Measurements from ENCODE around the gene POU2AF2.
"Not testable (repeated sequence)": the region's sequence is repeated elsewhere in the genome, so short reads cannot be mapped to it uniquely, and the experiment has no call there.

POU2AF2 gene

DNA sequence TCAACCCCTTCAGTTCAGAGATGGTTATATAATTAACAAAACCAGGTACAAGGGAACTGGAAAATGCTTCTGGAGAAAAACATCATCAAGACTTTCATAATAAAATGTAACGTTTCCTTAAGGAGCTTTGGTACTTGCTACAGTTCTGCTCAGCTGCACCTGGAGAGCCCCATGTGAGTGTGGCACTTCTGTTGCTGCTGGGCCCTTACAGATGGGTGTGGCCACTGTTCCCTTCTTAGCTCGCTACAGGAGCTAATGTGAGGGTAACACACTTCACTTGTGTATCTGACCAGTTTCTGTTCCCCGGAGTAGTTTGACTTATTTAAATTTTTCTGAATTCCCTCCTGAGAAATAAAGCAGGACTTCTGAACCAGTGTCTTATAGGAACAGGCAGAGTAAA lies 56.8 kb downstream of the POU2AF2 start:
- DNase-seq (ENCODE audit: low read depth): no peak

DNA sequence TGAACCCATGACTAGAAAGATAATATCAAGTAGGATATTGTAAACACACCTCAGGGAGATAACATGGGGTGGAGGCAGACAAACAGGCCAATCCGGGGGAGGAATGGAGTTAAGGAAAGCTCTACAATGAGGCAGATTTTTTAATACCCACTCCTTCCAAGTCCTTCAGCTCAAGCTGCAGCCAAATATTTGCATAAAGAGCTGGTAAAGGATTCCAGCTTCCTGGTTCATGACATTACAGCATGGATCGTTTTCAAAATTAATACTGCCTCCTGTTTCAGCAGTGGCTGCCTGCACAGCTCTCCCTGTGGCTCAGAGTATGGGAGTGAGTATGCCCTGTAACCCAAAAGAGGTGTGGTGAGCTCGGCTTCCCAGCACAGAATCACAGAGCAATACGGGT lies 57.9 kb downstream of the POU2AF2 start:
- DNase-seq (ENCODE audit: low read depth): no peak

DNA sequence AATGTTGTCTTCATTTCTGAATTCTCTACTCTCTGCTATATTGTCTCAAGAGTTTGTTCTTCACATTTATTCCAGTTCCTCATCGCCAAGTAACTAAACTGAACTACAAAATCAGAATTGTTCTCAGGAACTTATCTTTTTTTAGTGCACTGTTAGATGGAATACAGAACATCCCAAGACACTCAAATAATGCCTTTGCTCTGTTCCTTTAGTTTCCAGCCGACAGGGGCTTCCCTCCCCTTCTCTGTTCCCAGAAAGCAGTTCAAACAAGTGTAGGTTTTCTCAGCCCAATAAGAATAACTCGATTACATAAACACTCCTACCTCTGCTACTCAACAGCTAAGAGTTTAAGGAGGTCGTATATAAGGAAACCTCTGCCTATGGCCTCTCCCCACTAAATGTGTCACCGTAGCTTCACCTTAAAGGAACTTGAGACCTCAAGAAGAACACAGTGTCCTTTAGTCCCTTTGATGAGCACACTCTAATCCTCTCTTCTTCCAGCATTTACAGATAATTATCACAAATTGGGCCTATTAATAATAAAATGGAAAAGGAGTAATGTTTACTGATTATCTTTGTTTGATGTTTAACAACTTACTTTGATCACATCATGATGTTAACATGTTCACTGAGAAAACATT lies 59.8 kb downstream of the POU2AF2 start:
- DNase-seq (ENCODE audit: low read depth): no peak

DNA sequence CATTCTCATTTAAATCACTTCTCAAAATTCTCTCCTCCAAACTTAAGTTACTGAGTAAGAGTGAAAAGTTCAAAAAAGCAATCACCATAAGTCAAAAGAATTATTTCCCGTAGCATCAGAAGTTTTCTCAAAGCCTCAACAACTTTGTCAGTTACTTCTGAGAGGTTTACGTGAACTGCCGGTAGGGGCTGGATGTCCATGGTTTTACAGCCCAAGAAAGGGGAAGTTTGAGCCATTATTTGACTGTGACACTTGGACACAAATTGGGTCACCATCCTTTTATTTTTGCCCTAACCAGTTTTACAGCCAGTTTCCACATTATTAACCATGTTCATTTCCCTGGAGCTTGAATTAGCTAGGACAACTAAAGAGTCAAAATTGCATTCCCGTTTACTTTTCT lies 60.4 kb downstream of the POU2AF2 start:
- no peak for DNase-seq (ENCODE audit: low read depth)

DNA sequence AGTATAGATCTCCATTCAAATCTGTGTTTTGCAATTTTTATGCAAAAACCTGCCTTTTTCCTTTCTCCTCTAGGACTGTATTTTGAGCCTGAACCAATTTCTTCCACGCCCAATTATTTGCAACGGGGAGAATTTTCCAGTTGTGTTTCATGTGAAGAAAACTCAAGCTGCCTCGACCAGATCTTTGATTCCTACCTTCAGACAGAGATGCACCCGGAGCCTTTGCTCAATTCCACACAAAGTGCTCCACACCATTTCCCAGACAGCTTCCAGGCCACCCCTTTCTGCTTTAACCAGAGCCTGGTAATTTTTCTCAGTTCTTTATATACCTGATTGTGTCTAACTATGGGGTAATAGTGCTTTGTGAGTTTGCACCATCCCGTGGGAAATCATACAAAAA lies 60.8 kb downstream of the POU2AF2 start:
- no peak for DNase-seq (ENCODE audit: low read depth)

DNA sequence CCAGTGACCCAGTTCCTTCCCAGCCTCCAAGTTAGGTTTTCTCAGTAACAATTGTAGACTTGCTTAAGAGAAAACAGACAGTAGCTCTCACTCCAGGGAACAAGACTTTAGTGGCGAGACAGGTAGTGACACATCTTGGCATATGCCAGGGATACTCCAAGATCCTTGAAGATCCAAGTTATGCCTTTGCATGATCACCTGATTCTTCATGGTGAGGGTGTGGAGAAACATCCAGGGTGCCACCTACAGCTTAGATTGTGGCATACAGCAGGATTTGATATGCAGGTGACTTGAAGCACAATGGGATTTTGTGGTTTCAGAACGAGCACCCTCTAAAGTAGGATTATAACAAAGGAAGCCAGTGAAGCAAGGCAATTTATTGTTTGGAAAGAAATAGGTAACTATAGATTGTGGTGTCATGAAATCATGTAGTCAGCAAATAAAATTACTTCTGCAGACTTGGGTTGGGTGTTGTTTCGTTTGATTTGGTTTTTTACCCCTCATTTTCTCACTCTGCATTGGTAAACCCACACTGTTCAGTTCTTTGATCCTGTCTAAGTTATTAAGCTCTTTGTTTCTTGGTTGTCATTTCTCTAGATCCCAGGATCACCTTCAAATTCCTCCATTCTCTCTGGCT lies 62.1 kb downstream of the POU2AF2 start:
- DNase-seq (ENCODE audit: low read depth): no peak

DNA sequence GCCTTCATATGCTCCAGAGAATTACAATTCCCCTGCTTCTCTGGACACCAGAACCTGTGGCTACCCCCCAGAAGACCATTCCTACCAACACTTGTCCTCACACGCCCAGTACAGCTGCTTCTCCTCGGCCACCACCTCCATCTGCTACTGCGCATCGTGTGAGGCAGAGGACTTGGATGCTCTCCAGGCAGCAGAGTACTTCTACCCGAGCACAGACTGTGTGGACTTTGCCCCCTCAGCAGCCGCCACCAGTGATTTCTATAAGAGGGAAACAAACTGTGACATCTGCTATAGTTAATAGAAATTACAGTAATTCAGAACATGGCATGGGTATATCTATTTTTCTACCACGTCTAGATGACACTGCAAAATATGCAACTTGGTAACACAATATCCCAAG lies 62.6 kb downstream of the POU2AF2 start:
- DNase-seq (ENCODE audit: low read depth): no peak

DNA sequence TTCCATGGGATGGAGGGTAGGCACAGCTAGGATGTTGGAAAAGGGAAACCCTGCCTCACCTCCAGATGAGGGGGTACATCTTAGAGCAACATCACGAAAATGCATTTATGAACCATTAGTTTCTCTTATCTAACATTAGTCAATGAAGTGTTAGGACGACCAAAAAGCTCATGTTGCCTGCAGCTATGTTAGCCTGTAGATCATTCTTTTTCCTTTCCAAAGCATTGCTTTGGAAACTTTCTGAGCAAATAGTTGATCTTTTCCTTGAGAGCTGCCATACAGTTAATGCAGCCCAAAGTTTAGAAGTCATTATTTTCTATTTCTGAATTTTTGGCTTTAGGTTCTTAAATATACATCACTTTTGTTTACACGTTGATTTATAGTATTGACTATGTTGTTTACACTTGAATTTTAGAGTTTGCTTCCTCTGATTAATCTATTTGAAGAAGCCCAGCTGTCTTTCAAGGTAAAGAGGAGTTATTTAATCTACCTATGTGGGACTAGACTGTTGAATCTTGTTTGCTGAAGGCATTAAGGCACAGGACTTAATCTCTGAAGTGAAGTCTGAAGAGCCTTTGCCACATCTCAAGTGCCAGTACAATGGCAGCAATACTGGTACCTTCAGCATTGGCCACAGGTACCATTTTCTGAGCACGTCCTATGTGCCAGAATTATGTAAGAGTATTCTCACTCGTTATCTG lies 63.8 kb downstream of the POU2AF2 start:
- DNase-seq (ENCODE audit: low read depth): no peak

DNA sequence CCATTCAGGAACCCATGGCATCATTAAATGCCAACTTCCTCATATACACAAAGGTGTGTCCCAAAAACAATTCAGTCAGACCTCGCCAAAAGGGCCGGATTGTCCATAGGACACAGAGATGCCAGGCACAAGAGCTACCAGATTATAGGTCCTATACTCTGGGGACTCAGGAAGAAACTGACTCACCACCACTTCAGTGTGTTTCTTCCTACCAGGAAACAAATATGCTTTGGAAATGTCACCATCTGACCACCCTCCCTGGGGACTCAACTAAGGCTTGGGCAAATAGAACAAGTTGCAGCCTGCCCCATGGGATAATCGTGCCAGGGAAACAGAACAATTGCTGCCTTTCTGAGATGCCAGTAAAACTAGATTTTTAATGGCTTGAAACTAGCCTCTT lies 64.6 kb downstream of the POU2AF2 start:
- no peak for DNase-seq (ENCODE audit: low read depth)

DNA sequence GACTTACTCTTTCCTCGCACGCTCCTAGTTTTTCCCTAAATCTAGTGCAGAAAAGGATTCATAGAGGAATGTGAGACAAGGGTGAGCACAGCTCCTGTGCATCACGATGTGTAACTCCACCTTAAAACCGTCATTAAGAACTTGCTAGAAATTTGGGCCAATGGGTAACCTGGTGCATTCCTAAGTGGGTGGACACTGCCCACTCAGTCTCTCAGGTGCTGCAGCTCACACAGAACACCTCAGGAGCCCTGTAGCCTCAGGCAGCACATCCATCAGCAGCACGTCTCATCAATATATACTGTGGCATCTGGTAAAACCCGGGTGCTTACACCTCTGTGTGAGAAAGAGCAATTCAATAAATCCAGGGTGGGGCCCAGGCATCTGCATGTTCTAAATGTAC lies 65.2 kb downstream of the POU2AF2 start:
- no peak for DNase-seq (ENCODE audit: low read depth)

DNA sequence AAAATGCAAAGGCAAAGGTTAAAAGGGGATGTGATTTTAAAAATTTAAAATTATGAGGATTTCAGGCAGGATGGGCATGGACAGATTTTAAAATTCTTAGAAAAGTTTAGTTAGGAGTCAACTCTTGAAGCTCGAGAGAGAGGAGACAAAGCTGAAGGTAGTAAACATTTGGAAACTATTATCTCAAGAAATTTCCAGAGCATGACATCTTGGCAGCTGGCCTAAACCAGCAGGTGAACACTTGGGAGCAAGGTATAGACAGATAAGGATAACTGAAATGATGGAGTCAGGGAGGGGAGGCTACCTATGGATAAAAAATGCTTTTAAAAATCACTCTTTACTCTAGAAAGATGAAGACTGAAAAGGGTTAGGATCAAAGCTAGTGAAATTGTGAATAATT lies 66.6 kb downstream of the POU2AF2 start:
- DNase-seq (ENCODE audit: low read depth): no peak

DNA sequence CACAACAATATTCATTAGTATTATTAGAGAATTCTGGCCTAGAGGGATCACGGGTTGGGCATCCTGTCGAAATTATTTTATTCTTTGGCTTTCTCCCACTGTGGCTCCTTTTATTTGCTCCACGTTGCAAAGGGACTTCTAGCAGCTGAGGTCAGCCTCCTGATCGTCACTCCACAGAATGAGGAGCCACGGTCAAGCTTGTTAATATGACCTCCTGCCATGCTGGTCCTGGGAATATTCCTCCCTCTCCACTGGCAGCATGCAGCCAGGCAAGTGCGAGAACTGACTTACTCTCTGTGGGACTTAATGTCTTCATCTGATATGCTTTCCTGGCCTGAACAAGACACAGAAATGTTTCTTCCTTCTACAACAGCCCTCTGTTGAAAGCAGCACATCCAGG lies 73.8 kb downstream of the POU2AF2 start:
- no peak for DNase-seq (ENCODE audit: low read depth)

DNA sequence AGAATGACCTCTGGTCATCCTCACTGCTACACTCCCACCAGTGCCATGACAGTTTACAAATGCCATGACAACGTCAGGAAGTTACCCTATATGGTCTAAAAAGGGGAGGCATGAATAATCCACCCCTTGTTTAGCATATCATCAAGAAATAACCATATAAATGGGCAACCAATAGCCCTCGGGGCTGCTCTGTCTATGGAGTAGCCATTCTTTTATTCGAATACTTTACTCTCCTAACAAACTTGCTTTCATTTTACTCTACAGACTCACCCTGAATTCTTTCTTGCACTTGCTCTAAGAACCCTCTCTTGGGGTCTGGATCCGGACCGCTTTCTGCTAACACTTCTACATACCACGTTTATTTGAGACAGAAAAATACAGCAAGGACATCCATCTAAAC lies 74.7 kb downstream of the POU2AF2 start:
- DNase-seq (ENCODE audit: low read depth): not testable (repeated sequence)

DNA sequence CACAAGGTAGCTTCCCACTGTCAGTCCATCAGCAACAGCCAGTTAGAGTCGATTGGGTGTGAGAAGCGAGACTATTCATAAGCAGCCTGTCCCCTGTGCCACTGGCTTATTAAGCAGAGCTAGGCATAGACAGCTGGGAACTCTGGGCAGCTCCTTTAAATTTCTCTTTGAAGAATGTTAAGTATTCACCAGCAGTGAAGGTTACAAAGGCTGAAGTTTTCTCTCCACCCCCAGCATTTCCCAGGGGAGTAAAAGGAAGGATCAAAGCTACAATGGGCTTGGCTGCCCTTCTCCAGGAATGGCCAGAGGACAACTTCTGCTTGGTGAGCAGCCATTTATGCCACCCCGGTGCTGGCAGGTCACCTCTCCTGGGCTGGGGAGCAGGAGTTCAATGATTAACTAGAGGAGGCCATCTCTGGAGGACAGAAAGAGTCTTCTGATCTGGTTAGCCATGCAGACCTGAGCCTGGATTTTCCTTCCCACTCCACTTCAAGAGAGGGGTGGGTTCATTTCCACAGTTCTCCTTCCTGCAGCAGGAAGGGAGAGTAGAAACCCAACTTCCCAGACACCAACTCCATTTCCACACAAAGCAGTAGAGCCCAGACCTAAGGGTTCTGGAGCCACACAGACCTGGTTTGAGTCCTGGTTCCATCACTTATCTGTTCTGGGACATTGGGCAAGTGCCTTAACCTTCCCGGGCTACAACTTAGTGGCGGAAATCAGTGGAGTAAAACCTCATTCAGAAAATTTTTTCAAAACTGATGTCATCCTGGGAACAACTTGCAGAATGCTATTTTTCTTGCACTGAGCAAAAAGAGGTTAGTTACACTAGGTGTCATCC lies 75.4 kb downstream of the POU2AF2 start:
- DNase-seq (ENCODE audit: low read depth): no peak

DNA sequence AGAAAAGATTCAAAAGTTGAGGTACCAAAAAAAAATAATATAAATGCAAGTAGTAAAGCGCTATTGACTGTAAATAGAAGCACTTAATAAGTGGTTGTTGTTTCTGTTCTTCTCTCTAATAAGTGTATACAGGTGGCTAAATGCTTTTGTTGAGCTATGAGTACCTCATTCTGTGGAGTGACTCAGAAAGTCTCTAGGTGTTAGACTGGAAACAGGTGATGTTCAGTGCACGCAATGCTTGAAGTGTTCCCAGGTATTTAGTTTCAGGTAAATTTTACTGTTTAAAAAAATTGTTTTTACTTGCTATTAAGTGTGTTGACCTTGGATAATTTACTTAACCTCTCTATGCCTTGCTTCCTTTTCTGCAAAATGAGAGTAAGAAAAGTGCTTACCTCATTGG lies 77.0 kb downstream of the POU2AF2 start:
- no peak for DNase-seq (ENCODE audit: low read depth)

DNA sequence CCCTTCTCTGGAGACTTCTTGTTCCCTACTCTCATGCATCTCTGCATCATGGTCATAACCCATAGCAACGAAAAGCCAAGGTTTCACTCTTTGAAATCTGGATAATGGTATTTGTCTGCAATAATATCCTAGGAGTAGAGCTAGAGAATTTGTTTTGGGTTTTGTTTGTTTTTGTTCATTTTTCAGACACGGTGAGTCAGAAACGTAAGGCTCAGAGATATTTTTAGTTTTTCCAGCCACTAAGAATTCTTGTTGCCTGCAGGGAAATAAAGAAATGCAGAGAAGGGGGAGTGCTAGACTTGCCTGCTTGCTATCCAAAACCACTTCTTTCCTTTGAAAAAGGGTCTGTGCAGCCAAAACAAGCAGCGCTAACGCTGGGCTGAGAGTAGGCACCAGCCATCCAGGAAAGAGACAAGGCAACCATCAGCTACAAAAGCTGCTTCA lies 78.8 kb downstream of the POU2AF2 start:
- DNase-seq (ENCODE audit: low read depth): no peak

DNA sequence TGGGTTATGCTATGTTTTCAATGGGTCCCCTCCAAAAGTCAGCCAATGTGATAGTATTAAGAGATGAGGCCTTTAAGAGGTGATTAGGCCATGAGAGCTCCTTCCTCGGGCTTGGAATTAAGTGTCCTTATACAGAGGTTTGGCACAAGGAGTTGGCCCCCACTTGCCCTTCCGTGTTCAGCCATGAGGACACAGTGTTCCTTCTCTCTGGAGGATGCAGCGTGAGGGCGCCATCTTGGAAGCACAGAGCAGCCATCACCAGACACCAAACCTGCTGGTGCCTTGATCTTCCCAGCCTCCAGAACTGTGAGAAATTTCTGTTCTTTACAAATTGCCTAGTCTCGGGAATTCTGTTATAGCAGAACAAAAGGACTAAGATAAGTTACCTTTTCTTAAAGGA lies 79.7 kb downstream of the POU2AF2 start:
- DNase-seq (ENCODE audit: low read depth): no peak

DNA sequence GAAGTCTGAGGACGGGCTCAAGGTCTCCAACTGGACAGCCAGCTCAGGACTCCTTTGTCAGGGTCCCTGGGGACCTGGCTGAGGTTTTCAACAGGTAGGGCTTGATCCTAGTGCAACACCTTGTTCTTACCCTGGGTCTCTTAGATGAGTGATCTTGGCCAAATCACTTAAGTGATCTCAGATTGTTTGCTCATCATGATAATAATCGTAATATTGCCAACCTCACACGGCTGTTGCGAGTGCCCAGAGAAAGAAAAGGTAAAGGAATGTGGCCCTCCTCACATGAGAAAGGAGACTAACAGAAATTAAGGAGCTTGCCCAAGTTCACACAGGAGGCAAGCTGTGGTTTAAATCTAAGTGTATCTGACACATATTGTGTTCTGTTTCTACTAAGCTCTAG lies 81.3 kb downstream of the POU2AF2 start:
- DNase-seq (ENCODE audit: low read depth): no peak

DNA sequence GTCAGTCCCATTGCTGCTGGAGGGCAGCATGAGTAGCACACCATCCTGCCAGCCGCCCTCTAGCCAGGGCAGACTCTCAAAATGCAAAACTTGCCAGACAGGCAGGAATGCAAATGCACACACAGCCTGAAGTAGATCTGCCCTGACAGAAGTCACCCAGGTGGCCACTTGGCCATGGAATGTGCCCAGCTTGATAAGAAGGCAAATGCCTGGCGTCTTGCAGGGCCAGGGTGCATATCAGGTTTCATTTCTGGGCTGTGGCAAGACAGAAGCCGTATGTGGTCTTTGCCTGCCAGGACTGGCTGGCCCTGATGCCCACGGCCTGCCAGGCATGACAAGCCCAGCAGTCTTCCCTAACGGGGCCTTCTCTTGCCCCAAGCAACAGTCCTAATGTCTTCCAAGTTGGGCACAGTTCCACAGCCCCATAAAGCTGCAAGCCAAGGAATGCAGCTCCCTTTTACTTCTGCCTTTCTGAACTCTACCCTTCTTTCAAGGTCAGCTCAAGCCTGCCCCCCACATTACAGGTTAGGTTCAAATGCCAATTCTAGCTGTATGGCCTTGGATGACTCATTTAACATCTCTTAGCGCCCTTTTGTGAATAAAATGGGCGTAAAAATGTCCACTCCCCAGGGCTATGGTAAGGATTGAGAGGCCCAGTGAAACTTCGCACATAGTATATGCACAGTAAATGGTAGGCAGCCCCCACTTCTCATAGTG lies 82.5 kb downstream of the POU2AF2 start:
- no peak for DNase-seq (ENCODE audit: low read depth)

DNA sequence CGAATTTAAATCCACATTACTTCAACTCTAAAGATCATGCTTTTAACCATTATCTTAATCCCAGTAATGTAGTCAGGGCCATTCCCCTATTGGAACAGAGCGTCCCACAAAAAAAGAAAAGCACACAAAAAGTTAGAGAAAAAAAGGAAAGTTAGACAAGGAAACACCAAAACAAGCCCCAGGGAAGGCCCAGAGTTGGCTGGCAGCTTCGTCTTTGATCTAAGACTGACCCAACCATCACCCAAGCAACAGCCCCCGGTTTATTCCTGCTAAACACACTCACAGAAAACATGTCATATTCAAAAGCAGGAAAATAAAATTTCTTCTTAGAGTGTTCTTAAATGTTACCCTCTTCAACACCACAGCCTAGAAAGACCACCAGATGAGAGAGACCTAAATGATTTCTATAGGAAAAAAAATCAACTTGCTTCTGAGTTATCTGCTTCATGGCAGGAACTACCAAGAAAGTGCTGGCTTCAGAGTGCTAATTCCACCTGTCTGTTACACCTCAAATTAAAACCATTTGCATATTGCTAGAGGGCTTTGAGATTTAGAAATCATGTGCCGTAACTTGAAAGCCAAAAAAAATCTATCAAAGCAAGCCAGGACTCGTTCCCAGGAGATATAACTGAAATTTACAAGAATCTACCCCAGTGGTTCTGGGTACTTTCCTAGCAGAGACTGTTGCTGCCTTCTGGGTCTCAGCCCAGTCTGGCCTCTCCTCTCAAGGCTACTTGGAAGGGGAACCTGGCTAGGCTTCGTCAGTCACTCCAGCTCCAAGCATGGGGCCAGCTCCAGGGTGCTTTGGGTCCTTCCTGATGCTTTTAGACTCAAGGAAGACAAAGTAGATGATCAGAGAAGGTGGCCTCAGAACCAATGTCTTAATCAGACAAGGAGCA lies 84.0 kb downstream of the POU2AF2 start:
- DNase-seq (ENCODE audit: low read depth): no peak
